Caco-2 (cell line): ENCODE data around the gene STEAP1B. TPM values are rescaled to one million over a fixed set of nuclear protein-coding genes. Genes with fewer than 3 reads are reported as not detected.

Experiments
- BruUV-seq: library from RNA; stranded (reverse); fragments of 400-500 nt; replicated peaks from 2 replicates; lab custom pipeline; 2021; lab: Mats Ljungman, UMichigan
- CTCF ChIA-PET: fragments of 300-600 bp; sonication (Branson Sonifier 250); formaldehyde crosslinking; loops from one replicate; lab custom pipeline; 2022; ENCODE audit warnings: antibody characterized with exemption; lab: Charles Lee
- POLR2A ChIA-PET: fragments of 300-600 bp; sonication (Branson Sonifier 250); formaldehyde crosslinking; loops from one replicate; lab custom pipeline; 2022; ENCODE audit warnings: antibody characterized with exemption; lab: Charles Lee
- DNase-seq, 2 experiments: peaks; one replicate each; pipeline versions ENCODE4 v3.0.0 to v3.0.0-alpha.2; 2020 to 2022
- H3K27me3 ChIP-seq: replicated peaks from 2 replicates; pipeline ENCODE4 v1.6.0; 2011; ENCODE audit warnings: low read length; ENCODE audit not compliant: control insufficient read depth, insufficient read depth
- H3K36me3 ChIP-seq: 2 replicates; pipeline ENCODE4 v1.5.1; 2011; ENCODE audit warnings: low read length; ENCODE audit not compliant: control insufficient read depth, insufficient read depth
- H3K4me1 ChIP-seq: fragments of 250-450 bp; sonication (Bioruptor Pico); 2 replicates; pipeline ENCODE4 v1.5.1; 2020; ENCODE audit warnings: mild to moderate bottlenecking
- H3K4me3 ChIP-seq: 2 replicates; pipeline ENCODE4 v1.5.1; 2011; ENCODE audit warnings: low read depth, mild to moderate bottlenecking, control low read depth, low read length
- H3K9me3 ChIP-seq: fragments of 250-450 bp; sonication (Bioruptor Pico); 2 replicates; pipeline ENCODE4 v1.5.1; 2020; ENCODE audit warnings: mild to moderate bottlenecking, moderate library complexity
- H3K27ac Mint-ChIP-seq: one replicate; pipeline ENCODE4 v1.8.0; 2022; ENCODE audit warnings: mixed read lengths; ENCODE audit not compliant: unreplicated experiment
- H3K27me3 Mint-ChIP-seq: one replicate; pipeline ENCODE4 v1.8.0; 2022; ENCODE audit warnings: mixed read lengths; ENCODE audit not compliant: insufficient read depth, unreplicated experiment
- H3K36me3 Mint-ChIP-seq: one replicate; pipeline ENCODE4 v1.8.0; 2022; ENCODE audit warnings: mild to moderate bottlenecking, mixed read lengths; ENCODE audit not compliant: insufficient read depth, unreplicated experiment
- H3K4me1 Mint-ChIP-seq: one replicate; pipeline ENCODE4 v1.8.0; 2022; ENCODE audit warnings: low read depth, mixed read lengths; ENCODE audit not compliant: unreplicated experiment
- H3K4me3 Mint-ChIP-seq: one replicate; pipeline ENCODE4 v1.8.0; 2022; ENCODE audit warnings: mild to moderate bottlenecking, moderate library complexity, mixed read lengths; ENCODE audit not compliant: unreplicated experiment
- H3K9me3 Mint-ChIP-seq: one replicate; pipeline ENCODE4 v1.8.0; 2022; ENCODE audit warnings: mixed read lengths; ENCODE audit not compliant: unreplicated experiment
- intact Hi-C: fragments of 100-400 bp; cut with micrococcal nuclease; formaldehyde crosslinking; loops from one replicate; pipeline ENCODE4 v1.10.0; 2022; ENCODE audit not compliant: unreplicated experiment
- total RNA-seq: library from RNA; stranded (reverse); gene quantifications from 2 replicates; pipeline ENCODE4 v1.2.3, GENCODE V29; 2022
- TF ChIP-seq, protein P1 (sequence below), 2 experiments: fragments of 200-600 bp in 1 of 2; IDR thresholded peaks; 1 replicate in 1 of 2; 2 replicates in 1 of 2; pipeline versions ENCODE4 v1.5.1 to v1.8.0; 2011 to 2022; ENCODE audit warnings: antibody characterized with exemption in 1 of 2, control low read depth in 1 of 2, inconsistent platforms in 1 of 2, low read depth in 1 of 2, low read length in 1 of 2, mild to moderate bottlenecking in 1 of 2, moderate library complexity in 1 of 2; ENCODE audit not compliant: insufficient read depth in 1 of 2, severe bottlenecking in 1 of 2, unreplicated experiment in 1 of 2

The STEAP1B gene
- total RNA-seq, 1 experiment from 2014 or later = 1.7 TPM

DNA sequence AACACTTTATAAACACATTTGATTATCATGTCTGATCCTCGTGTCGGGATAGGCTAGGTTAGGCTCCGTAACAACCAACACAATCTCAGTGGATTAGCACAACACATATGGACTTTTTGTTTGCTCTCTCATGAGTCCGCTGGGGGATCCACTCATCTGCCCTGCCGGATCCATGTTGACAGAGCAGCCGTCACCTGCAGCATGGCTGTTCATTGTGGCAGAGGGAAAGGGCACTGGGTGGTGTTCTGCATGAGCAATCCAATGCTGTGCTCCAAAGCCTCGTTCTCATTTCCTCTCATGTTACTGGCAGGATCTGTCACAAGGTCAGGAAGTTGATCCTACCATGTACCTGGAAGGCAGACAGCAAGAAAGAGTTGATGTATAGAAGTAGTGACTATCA is 80.5 kb downstream of the STEAP1B start:
- no peaks in the 10 kb centered on the region for H3K4me1 ChIP-seq

DNA sequence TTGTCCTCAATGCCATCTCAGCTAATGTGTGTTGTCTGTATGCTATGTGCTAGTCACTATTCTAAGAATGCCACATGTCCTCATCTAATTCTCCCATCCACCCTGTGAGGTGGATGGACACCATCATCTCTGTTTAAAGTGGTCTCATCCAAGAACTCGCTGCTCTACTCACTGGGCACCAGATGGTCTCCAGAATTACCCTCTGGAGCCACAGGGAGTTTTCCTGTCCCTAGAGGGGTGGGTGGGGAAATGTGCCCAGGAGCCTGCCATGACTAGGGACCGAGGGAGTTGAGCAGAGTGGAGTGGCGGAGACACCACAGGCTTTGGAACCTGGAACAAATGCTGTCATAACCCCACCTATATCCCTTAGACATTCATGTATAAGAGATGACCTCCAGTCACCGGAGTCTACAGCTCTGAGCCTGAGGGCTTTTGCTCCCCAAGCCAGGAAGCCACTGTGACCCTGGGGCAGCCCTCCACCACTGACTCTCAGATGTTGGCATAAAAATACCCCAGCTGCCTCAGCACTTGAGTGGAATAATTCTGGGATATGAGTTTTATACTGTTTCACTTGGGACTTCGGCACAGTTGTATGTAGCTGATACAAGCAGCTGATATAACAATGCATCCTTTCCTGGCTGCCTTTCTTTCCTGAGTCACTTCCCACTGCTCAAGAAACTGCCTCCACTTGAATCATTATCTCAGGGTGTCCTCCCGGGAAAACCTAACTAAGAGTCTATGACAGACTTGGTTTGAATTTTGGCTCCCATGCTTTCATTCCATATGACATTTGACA is 81.5 kb downstream of the STEAP1B start:
- H3K27me3 Mint-ChIP-seq = no peaks in the 10 kb centered on the region
- Histone ChIP-seq H3K27me3 (no peaks in the 10 kb centered on the region; the same call in 1 of the 2 replicates), H3K4me1 (no peaks in the 10 kb centered on the region), H3K9me3 (no peaks in the 10 kb centered on the region), H3K36me3 (no peaks in the 10 kb centered on the region), H3K4me3 (no peak overlapping the region)
- TF ChIP-seq, protein P1, sequence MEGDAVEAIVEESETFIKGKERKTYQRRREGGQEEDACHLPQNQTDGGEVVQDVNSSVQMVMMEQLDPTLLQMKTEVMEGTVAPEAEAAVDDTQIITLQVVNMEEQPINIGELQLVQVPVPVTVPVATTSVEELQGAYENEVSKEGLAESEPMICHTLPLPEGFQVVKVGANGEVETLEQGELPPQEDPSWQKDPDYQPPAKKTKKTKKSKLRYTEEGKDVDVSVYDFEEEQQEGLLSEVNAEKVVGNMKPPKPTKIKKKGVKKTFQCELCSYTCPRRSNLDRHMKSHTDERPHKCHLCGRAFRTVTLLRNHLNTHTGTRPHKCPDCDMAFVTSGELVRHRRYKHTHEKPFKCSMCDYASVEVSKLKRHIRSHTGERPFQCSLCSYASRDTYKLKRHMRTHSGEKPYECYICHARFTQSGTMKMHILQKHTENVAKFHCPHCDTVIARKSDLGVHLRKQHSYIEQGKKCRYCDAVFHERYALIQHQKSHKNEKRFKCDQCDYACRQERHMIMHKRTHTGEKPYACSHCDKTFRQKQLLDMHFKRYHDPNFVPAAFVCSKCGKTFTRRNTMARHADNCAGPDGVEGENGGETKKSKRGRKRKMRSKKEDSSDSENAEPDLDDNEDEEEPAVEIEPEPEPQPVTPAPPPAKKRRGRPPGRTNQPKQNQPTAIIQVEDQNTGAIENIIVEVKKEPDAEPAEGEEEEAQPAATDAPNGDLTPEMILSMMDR (IDR thresholded peaks at IDR 0.05; ENCODE audit: insufficient read depth in 1 of 2, low read depth in 1 of 2, low read length in 1 of 2, severe bottlenecking in 1 of 2, unreplicated experiment in 1 of 2) = no peak
- H3K36me3 Mint-ChIP-seq = no peaks in the 10 kb centered on the region
- intact Hi-C loops = no loop called here
- no TSS peak for BruUV-seq
- no peak for DNase-seq
- CTCF ChIA-PET = no interaction called here
- no peaks in the 10 kb centered on the region for H3K4me1 Mint-ChIP-seq
- no peak overlapping the region for H3K27ac Mint-ChIP-seq
- POLR2A ChIA-PET = no interaction called here
- H3K4me3 Mint-ChIP-seq = no peak overlapping the region
- H3K9me3 Mint-ChIP-seq = no peaks in the 10 kb centered on the region

More for the DNA sequence above, 80.5 kb downstream of the STEAP1B start:
- Mint-ChIP-seq H3K36me3 (no peaks in the 10 kb centered on the region), H3K9me3 (no peaks in the 10 kb centered on the region), H3K27me3 (no peaks in the 10 kb centered on the region), H3K27ac (no peak overlapping the region), H3K4me3 (no peak overlapping the region), H3K4me1 (no peaks in the 10 kb centered on the region)
- CTCF ChIA-PET = no interaction called here
- POLR2A ChIA-PET = no interaction called here
- DNase-seq = no peak
- intact Hi-C loops = no loop called here
- Histone ChIP-seq H3K36me3 (no peaks in the 10 kb centered on the region), H3K4me3 (no peak overlapping the region), H3K9me3 (no peaks in the 10 kb centered on the region), H3K27me3 (no peaks in the 10 kb centered on the region; the same call in 1 of the 2 replicates)
- TF ChIP-seq, protein P1 (IDR thresholded peaks at IDR 0.05; ENCODE audit: insufficient read depth in 1 of 2, low read depth in 1 of 2, low read length in 1 of 2, severe bottlenecking in 1 of 2, unreplicated experiment in 1 of 2) = no peak
- no TSS peak for BruUV-seq

DNA sequence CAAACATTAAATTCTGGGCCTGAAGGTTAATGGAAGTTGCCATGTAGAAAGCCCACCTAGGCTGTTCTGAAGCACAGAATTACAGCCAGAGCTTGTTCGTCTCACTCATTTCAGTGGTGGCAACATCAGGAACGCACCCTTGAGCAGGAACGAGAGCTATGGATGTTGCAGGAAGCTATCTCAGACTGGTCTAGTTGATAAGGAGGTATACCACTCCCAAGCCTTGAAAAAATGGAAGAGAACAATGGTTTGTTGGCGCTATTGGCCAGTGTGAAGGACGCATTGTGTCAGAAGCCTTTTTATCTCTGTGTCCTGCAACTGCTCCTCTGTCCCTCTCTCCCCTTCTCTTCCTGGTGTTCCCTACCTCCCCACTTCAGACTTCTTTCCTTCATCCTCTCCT is 82.1 kb downstream of the STEAP1B start:
- ChIA-PET CTCF (no interaction called here), POLR2A (no interaction called here)
- H3K4me1 ChIP-seq = no peaks in the 10 kb centered on the region
- Mint-ChIP-seq H3K9me3 (no peaks in the 10 kb centered on the region), H3K36me3 (no peaks in the 10 kb centered on the region), H3K4me1 (no peaks in the 10 kb centered on the region), H3K27ac (no peak overlapping the region), H3K27me3 (no peaks in the 10 kb centered on the region), H3K4me3 (no peak overlapping the region)
- TF ChIP-seq, protein P1 (IDR thresholded peaks at IDR 0.05; ENCODE audit: insufficient read depth in 1 of 2, low read depth in 1 of 2, low read length in 1 of 2, severe bottlenecking in 1 of 2, unreplicated experiment in 1 of 2) = no peak
- H3K27me3 ChIP-seq = no peaks in the 10 kb centered on the region; the same call in 1 of the 2 replicates
- no peaks in the 10 kb centered on the region for H3K9me3 ChIP-seq
- no TSS peak for BruUV-seq
- no peaks in the 10 kb centered on the region for H3K36me3 ChIP-seq
- intact Hi-C loops = no loop called here
- no peak overlapping the region for H3K4me3 ChIP-seq
- no peak for DNase-seq
